ENCODE data around the gene IER5L. TPM values are rescaled to one million over a fixed set of nuclear protein-coding genes. Genes with fewer than 3 reads are reported as not detected.

The IER5L gene
- total and polyA plus RNA-seq, 2 experiments from 2014 or later: 38.0 to 39.7 TPM

DNA sequence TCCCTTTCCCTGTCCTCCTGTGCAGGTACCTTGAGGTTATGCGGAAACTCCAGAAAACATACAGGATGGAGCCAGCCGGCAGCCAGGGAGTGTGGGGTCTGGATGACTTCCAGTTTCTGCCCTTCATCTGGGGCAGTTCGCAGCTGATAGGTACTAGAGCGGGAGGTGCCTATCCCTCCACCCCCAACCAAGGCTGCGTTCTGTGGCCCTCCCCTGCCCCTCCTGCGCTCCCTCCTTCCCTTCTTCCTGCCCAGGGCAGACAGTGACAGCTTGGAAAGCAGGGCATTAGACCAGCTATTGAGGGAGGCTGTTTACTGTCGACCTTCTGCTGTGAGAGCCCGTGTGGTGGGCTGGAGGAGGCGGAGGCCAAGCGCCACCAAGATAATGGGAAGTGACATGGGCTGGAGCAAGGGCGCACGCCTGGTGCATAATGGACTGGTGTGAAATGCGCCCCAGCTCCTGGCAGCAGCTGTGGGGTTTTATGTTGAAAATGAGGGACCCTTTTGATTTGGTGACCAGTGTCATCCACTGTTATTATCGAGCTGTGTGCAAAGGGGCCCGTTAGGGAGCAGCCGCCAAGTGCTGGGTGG is 41.5 kb downstream of the IER5L start:
- Histone ChIP-seq H3K79me2 (peaks cover 7% of the 10 kb centered on the region), H3K36me3 (replicated peaks; ENCODE audit: insufficient read depth, low read depth) (no peaks in the 10 kb centered on the region), H2AFZ (no peak overlapping the region), H3K9me2 (replicated peaks; ENCODE audit: insufficient read depth) (no peaks in the 10 kb centered on the region), H3K27me3 (no peaks in the 10 kb centered on the region), H4K20me1 (ENCODE audit: insufficient read depth, poor library complexity, severe bottlenecking) (no peaks in the 10 kb centered on the region), H3K4me2 (no peak overlapping the region), H3K27ac (no peak overlapping the region), H3K4me1 (ENCODE audit: insufficient read depth) (peaks cover 24% of the 10 kb centered on the region), H3K4me3 (no peak overlapping the region), H3K9me3 (ENCODE audit: low read depth) (no peaks in the 10 kb centered on the region)
- 87% methylated on average over 15 of the region's 16 CpGs for WGBS (ENCODE audit: low lambda C conversion rate, missing lambda C conversion rate)
- TF ChIP-seq EZH2phosphoT487 (IDR thresholded peaks at IDR 0.05; ENCODE audit: low read depth, severe bottlenecking, unreplicated experiment): no peak
- TF ChIP-seq, protein P1, sequence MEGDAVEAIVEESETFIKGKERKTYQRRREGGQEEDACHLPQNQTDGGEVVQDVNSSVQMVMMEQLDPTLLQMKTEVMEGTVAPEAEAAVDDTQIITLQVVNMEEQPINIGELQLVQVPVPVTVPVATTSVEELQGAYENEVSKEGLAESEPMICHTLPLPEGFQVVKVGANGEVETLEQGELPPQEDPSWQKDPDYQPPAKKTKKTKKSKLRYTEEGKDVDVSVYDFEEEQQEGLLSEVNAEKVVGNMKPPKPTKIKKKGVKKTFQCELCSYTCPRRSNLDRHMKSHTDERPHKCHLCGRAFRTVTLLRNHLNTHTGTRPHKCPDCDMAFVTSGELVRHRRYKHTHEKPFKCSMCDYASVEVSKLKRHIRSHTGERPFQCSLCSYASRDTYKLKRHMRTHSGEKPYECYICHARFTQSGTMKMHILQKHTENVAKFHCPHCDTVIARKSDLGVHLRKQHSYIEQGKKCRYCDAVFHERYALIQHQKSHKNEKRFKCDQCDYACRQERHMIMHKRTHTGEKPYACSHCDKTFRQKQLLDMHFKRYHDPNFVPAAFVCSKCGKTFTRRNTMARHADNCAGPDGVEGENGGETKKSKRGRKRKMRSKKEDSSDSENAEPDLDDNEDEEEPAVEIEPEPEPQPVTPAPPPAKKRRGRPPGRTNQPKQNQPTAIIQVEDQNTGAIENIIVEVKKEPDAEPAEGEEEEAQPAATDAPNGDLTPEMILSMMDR (IDR thresholded peaks at IDR 0.05; ENCODE audit: poor library complexity): no peak
- no peak for TF ChIP-seq EZH2 (IDR thresholded peaks at IDR 0.05; ENCODE audit: borderline replicate concordance)
- DNase-seq (ENCODE audit: low spot score): no peak

DNA sequence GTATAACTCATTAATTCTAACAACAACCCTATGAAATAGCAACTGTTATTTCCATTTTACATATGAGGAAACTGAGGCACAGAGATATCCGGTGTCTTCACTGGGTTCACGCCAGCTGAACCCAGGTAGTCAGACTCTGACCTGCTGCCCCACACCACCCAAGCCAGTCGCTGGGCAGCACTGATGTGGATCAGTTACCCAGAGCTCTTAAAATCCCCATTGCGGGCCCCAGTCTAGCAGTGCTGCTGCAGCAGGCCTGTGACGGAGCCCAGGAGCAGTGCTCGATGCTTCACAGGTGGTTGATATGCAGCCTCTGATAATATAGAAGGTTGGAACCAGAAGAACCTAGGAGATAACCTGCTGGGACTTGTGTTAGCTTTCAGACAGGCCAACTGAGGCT is 42.6 kb downstream of the IER5L start:
- Histone ChIP-seq H3K4me1 (ENCODE audit: insufficient read depth) (peaks cover 13% of the 10 kb centered on the region), H3K4me3 (no peak overlapping the region), H3K4me2 (no peak overlapping the region), H3K9me3 (ENCODE audit: low read depth) (no peaks in the 10 kb centered on the region), H3K79me2 (no peaks in the 10 kb centered on the region), H3K27ac (no peak overlapping the region), H4K20me1 (ENCODE audit: insufficient read depth, poor library complexity, severe bottlenecking) (no peaks in the 10 kb centered on the region), H3K36me3 (replicated peaks; ENCODE audit: insufficient read depth, low read depth) (no peaks in the 10 kb centered on the region), H3K9me2 (replicated peaks; ENCODE audit: insufficient read depth) (no peaks in the 10 kb centered on the region), H3K27me3 (no peaks in the 10 kb centered on the region), H2AFZ (no peak overlapping the region)
- no peak for DNase-seq (ENCODE audit: low spot score)
- WGBS (ENCODE audit: low lambda C conversion rate, missing lambda C conversion rate): 95% methylated on average over 6 of the region's 6 CpGs
- TF ChIP-seq EZH2 (IDR thresholded peaks at IDR 0.05; ENCODE audit: borderline replicate concordance) (no peak), EZH2phosphoT487 (IDR thresholded peaks at IDR 0.05; ENCODE audit: low read depth, severe bottlenecking, unreplicated experiment) (no peak)
- TF ChIP-seq, protein P1 (IDR thresholded peaks at IDR 0.05; ENCODE audit: poor library complexity): no peak

DNA sequence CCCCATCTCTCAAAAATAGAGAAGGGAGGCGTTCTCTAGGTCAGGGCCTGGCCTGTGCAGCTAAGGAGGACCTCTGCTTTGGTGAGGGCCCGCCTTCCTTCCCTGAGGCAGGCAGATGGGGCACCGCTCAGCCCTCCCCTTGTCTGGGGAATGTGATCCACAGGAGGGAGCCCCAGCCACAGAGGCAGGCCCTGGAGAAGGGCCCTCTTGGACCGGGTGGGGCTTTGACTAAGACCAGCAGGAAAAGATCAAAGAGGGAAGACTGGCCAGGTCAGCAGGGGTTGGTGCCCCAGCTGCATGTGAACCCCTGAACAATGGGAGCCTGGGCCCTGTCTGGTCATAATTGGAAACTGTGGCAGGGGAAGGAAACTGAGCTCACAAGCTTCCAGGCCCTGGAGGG is 45.0 kb downstream of the IER5L start:
- no peak overlapping the region for H2AFZ ChIP-seq
- no peaks in the 10 kb centered on the region for H3K9me2 ChIP-seq (replicated peaks; ENCODE audit: insufficient read depth)
- no peak for DNase-seq (ENCODE audit: low spot score)
- no peaks in the 10 kb centered on the region for H3K27me3 ChIP-seq
- TF ChIP-seq, protein P1 (IDR thresholded peaks at IDR 0.05; ENCODE audit: poor library complexity): no peak
- TF ChIP-seq EZH2phosphoT487 (IDR thresholded peaks at IDR 0.05; ENCODE audit: low read depth, severe bottlenecking, unreplicated experiment): no peak
- TF ChIP-seq EZH2 (IDR thresholded peaks at IDR 0.05; ENCODE audit: borderline replicate concordance): no peak
- no peaks in the 10 kb centered on the region for H3K4me1 ChIP-seq (ENCODE audit: insufficient read depth)
- H3K79me2 ChIP-seq: no peaks in the 10 kb centered on the region
- H4K20me1 ChIP-seq (ENCODE audit: insufficient read depth, poor library complexity, severe bottlenecking): no peaks in the 10 kb centered on the region
- H3K4me3 ChIP-seq: no peak overlapping the region
- no peak overlapping the region for H3K27ac ChIP-seq
- WGBS (ENCODE audit: low lambda C conversion rate, missing lambda C conversion rate): 84% methylated on average over 4 of the region's 4 CpGs
- H3K36me3 ChIP-seq (replicated peaks; ENCODE audit: insufficient read depth, low read depth): no peaks in the 10 kb centered on the region
- no peak overlapping the region for H3K4me2 ChIP-seq
- H3K9me3 ChIP-seq (ENCODE audit: low read depth): no peaks in the 10 kb centered on the region
